HepG2 (cell line): ENCODE data around the gene P2RY11. TPM values are rescaled to one million over a fixed set of nuclear protein-coding genes. Genes with fewer than 3 reads are reported as not detected.
A peak's percentile ranks its signal among the peaks of the same experiment; 100 is the strongest.

Experiments used
- GATAD2A ChIP-seq: IDR thresholded peaks from 2 replicates; pipeline ENCODE4 v1.6.1; 2016
- MLLT10 ChIP-seq: sonication (generic); formaldehyde crosslinking; IDR thresholded peaks from 2 replicates; pipeline ENCODE4 v1.4.0; 2020; ENCODE audit warnings: missing genetic modification reagents
- NFATC3 ChIP-seq: sonication (generic); formaldehyde crosslinking; IDR thresholded peaks from 2 replicates; pipeline ENCODE4 v1.5.1; 2020; ENCODE audit warnings: mild to moderate bottlenecking, missing genetic modification reagents
- RBFOX2 ChIP-seq: fragments of 200-400 bp; formaldehyde crosslinking; IDR thresholded peaks from 2 replicates; pipeline ENCODE4 v1.6.1; 2017; ENCODE audit warnings: low read depth, mild to moderate bottlenecking, low read length
- REST ChIP-seq, 2 experiments: IDR thresholded peaks; 2 replicates each; pipeline ENCODE4 v1.6.1; 2011 to 2012; ENCODE audit warnings: low read length in 2 of 2, borderline replicate concordance in 1 of 2, low read depth in 1 of 2, mild to moderate bottlenecking in 1 of 2, moderate library complexity in 1 of 2
- SOX13 ChIP-seq, 3 experiments: fragments of 450-650 bp in 1 of 3; sonication (generic) in 1 of 3; formaldehyde crosslinking in 1 of 3; IDR thresholded peaks in 2 of 3; conservative IDR thresholded peaks in 1 of 3; 2 replicates each; pipeline versions ENCODE4 v1.5.0 to v1.6.1; 2016 to 2020; ENCODE audit warnings: antibody characterized with exemption in 1 of 3, mild to moderate bottlenecking in 1 of 3, missing compliant biosample characterization in 1 of 3, missing genetic modification reagents in 1 of 3, moderate library complexity in 1 of 3
- SRY ChIP-seq: sonication (generic); formaldehyde crosslinking; IDR thresholded peaks from 2 replicates; pipeline ENCODE4 v1.8.0; 2022; ENCODE audit warnings: mild to moderate bottlenecking, missing genetic modification reagents
- YEATS2 ChIP-seq: sonication (generic); formaldehyde crosslinking; IDR thresholded peaks from 2 replicates; pipeline ENCODE4 v1.4.0; 2020; ENCODE audit warnings: missing genetic modification reagents, borderline replicate concordance
- ZEB1 ChIP-seq: IDR thresholded peaks from 2 replicates; pipeline ENCODE4 v1.6.1; 2012; ENCODE audit warnings: mild to moderate bottlenecking, low read depth, inconsistent platforms; ENCODE audit not compliant: insufficient replicate concordance
- ZNF142 ChIP-seq: sonication (generic); formaldehyde crosslinking; IDR thresholded peaks from 2 replicates; pipeline ENCODE4 v1.4.0; 2020; ENCODE audit warnings: missing genetic modification reagents
- ZNF280B ChIP-seq: sonication (generic); formaldehyde crosslinking; IDR thresholded peaks from 2 replicates; pipeline ENCODE4 v1.5.0; 2020; ENCODE audit warnings: missing genetic modification reagents, mild to moderate bottlenecking, borderline replicate concordance
- ZNF740 ChIP-seq: sonication (generic); formaldehyde crosslinking; IDR thresholded peaks from 2 replicates; pipeline ENCODE4 v1.4.0; 2020; ENCODE audit warnings: missing genetic modification reagents
- ZNF784 ChIP-seq: sonication (generic); formaldehyde crosslinking; IDR thresholded peaks from 2 replicates; pipeline ENCODE4 v1.5.1; 2020; ENCODE audit warnings: missing genetic modification reagents, mild to moderate bottlenecking, borderline replicate concordance
- ZNF850 ChIP-seq: sonication (generic); formaldehyde crosslinking; conservative IDR thresholded peaks from 2 replicates; pipeline ENCODE4 v1.9.0; 2021; ENCODE audit warnings: mild to moderate bottlenecking, missing genetic modification reagents
- polyA plus RNA-seq, 8 experiments: library from polyadenylated mRNA; depleted of rRNA in 3 of 8; stranded (reverse) in 7 of 8; unstranded in 1 of 8; fragments of >200 nt; fragmentation: Illumina TruSeq in 4 of 8; extraction: Trizol in 4 of 8; gene quantifications; 2 replicates each; pipeline versions ENCODE4 v1.2.1 to v1.2.3, GENCODE V29; 2011 to 2016; ENCODE audit warnings: low read depth in 4 of 8, missing spikeins in 1 of 8, mixed read lengths in 1 of 8; ENCODE audit not compliant: insufficient read depth in 1 of 8
- total RNA-seq, 5 experiments: library from RNA; depleted of rRNA; stranded (reverse); fragments of >200 nt; fragmentation: Illumina TruSeq; extraction: Trizol; gene quantifications; 2 replicates each; pipeline ENCODE4 v1.2.3, GENCODE V29; 2016; ENCODE audit warnings: low read depth in 1 of 5

P2RY11 gene
- total and polyA plus RNA-seq, 2 of the 13 experiments (the other 11 are each of a cell fraction or from before 2014, with no cell fraction given): 4.0 to 7.8 TPM

- TF ChIP-seq ZNF142 (CRISPR knock-in tag) (peak; percentile 89), ZNF740 (CRISPR knock-in tag) (no peak), REST (IDR thresholded peaks at IDR 0.05; ENCODE audit: borderline replicate concordance in 1 of 2, low read depth in 1 of 2, low read length in 2 of 2) (peak in 1 of 2 experiments; percentile 6; a peak in 1 of 4 replicates), SRY (CRISPR knock-in tag) (peak; percentile 85; the same call in 1 of the 2 replicates), MLLT10 (no peak), ZEB1 (no peak), RBFOX2 (peak; percentile 99), GATAD2A (CRISPR knock-in tag) (peak; percentile 37; the same call in 1 of the 2 replicates), NFATC3 (CRISPR knock-in tag) (peak; percentile 53; the same call in 1 of the 2 replicates), SOX13 (IDR thresholded peaks at IDR 0.05) (no peak; the same call in 1 of the 2 replicates), SOX13 (CRISPR knock-in tag; conservative IDR thresholded peaks at IDR 0.05 in 1 of 2, IDR thresholded peaks at IDR 0.05 in 1 of 2) (peak in 1 of 2 experiments; percentile 38; a peak in 1 of 4 replicates), ZNF850 (CRISPR knock-in tag) (no peak), ZNF280B (CRISPR knock-in tag) (no peak; the same call in none of the 2 replicates), ZNF784 (CRISPR knock-in tag) (0 out of 2 replicates have a peak, but pooled peaks have one; percentile 71), YEATS2 (peak; percentile 97)
Observed at GRCh38 chr19:10106100-10106936, 5.2 kb upstream of the P2RY11 start, which contains the start of gene PPAN (continued).
